Smooth muscle cell (in vitro differentiated cells): ENCODE measurements around the gene OGFR. TPM values are rescaled to one million over a fixed set of nuclear protein-coding genes. Genes with fewer than 3 reads are reported as not detected.

Experiments used
- DNase-seq: peaks from one replicate; lab custom pipeline; 2025; ENCODE audit not compliant: unreplicated experiment; lab: John Stamatoyannopoulos, UW
- H2AFZ ChIP-seq: fragments of 200-600 bp; sonication (generic); 2 replicates; pipeline ENCODE4 v1.6.0; 2016; ENCODE audit warnings: antibody characterized with exemption, low read depth, mild to moderate bottlenecking
- H3F3A ChIP-seq: fragments of 200-600 bp; sonication (generic); 2 replicates; pipeline ENCODE4 v1.6.0; 2017; ENCODE audit warnings: antibody characterized with exemption, low read depth
- H3K27ac ChIP-seq: fragments of 200-600 bp; sonication (generic); 2 replicates; pipeline ENCODE4 v1.5.1; 2016; ENCODE audit warnings: low read depth, mild to moderate bottlenecking
- H3K27me3 ChIP-seq: fragments of 200-600 bp; sonication (generic); 2 replicates; pipeline ENCODE4 v1.6.1; 2016; ENCODE audit warnings: low read depth, mild to moderate bottlenecking
- H3K36me3 ChIP-seq: fragments of 200-600 bp; sonication (generic); 2 replicates; pipeline ENCODE4 v1.5.1; 2016; ENCODE audit warnings: low read depth
- H3K4me1 ChIP-seq: fragments of 200-600 bp; sonication (generic); 2 replicates; pipeline ENCODE4 v1.5.1; 2016; ENCODE audit warnings: low read depth
- H3K4me2 ChIP-seq: fragments of 200-600 bp; sonication (generic); 2 replicates; pipeline ENCODE4 v1.6.0; 2016; ENCODE audit warnings: mild to moderate bottlenecking
- H3K4me3 ChIP-seq: fragments of 200-600 bp; sonication (generic); 2 replicates; pipeline ENCODE4 v1.5.1; 2016; ENCODE audit warnings: mild to moderate bottlenecking
- H3K79me2 ChIP-seq: fragments of 200-600 bp; sonication (generic); 2 replicates; pipeline ENCODE4 v1.6.0; 2016; ENCODE audit warnings: low read depth, mild to moderate bottlenecking
- H3K9ac ChIP-seq: fragments of 200-600 bp; sonication (generic); 2 replicates; pipeline ENCODE4 v1.6.0; 2016; ENCODE audit warnings: low read depth
- H3K9me3 ChIP-seq: fragments of 200-600 bp; sonication (generic); replicated peaks from 2 replicates; pipeline ENCODE4 v1.5.1; 2016; ENCODE audit warnings: low read depth
- H4K20me1 ChIP-seq: fragments of 200-600 bp; sonication (generic); 2 replicates; pipeline ENCODE4 v1.6.0; 2016; ENCODE audit warnings: low read depth
- WGBS: methylation state at CpG from one replicate; pipeline ENCODE4 v1.1.7; 2016; ENCODE audit warnings: low lambda C conversion rate; 5-methylcytosine and 5-hydroxymethylcytosine counted together
- polyA plus RNA-seq: library from polyadenylated mRNA; unstranded; fragments of >200 nt; fragmentation: Nextera tagmentation; extraction: Ambion mirVana; gene quantifications from 2 replicates; pipeline ENCODE4 v1.2.1, GENCODE V29; 2016
- total RNA-seq: library from RNA; depleted of rRNA; stranded (reverse); fragments of >200 nt; gene quantifications from 2 replicates; pipeline ENCODE4 v1.2.3, GENCODE V29; 2014
- TF ChIP-seq, protein P1 (sequence below): fragments of 200-600 bp; sonication (generic); IDR thresholded peaks from 2 replicates; pipeline ENCODE4 v1.5.1; 2017; ENCODE audit warnings: borderline replicate concordance, mild to moderate bottlenecking, antibody characterized with exemption; ENCODE audit not compliant: insufficient read depth, poor library complexity, severe bottlenecking

The OGFR gene
- total and polyA plus RNA-seq, 2 experiments from 2014 or later = 24.4 to 53.2 TPM

DNA sequence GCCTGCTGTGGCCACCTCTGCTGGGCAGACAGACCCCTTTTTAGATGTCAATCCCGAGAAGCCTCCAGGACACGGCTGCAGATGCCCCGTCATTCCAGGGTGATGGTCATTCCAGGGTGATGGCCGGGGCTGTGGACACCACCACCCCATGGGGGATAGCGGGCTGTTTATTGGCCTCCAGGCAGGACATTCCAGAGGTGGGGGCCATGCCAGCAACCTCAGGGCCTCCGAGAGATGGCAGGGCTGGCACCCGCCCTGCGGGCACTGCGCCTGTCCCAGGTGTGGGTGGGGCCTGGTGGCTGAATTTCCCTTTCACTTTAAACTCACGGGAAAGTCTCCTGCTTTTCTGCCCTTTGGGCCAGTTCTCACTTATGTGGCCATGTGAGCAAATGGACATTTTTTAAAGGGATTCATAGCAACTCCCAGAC is 26.7 kb downstream of the OGFR start:
- no peak overlapping the region for H3K27ac ChIP-seq
- no peaks in the 10 kb centered on the region for H3K36me3 ChIP-seq
- no peaks in the 10 kb centered on the region for H3K4me1 ChIP-seq
- TF ChIP-seq, protein P1, sequence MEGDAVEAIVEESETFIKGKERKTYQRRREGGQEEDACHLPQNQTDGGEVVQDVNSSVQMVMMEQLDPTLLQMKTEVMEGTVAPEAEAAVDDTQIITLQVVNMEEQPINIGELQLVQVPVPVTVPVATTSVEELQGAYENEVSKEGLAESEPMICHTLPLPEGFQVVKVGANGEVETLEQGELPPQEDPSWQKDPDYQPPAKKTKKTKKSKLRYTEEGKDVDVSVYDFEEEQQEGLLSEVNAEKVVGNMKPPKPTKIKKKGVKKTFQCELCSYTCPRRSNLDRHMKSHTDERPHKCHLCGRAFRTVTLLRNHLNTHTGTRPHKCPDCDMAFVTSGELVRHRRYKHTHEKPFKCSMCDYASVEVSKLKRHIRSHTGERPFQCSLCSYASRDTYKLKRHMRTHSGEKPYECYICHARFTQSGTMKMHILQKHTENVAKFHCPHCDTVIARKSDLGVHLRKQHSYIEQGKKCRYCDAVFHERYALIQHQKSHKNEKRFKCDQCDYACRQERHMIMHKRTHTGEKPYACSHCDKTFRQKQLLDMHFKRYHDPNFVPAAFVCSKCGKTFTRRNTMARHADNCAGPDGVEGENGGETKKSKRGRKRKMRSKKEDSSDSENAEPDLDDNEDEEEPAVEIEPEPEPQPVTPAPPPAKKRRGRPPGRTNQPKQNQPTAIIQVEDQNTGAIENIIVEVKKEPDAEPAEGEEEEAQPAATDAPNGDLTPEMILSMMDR = no peak
- no peak overlapping the region for H2AFZ ChIP-seq
- H3K4me3 ChIP-seq = no peak overlapping the region
- no peak overlapping the region for H3K9ac ChIP-seq
- H3F3A ChIP-seq = no peaks in the 10 kb centered on the region
- H3K4me2 ChIP-seq = no peak overlapping the region
- WGBS = 89% methylated on average over 10 of the region's 10 CpGs
- H3K79me2 ChIP-seq = no peaks in the 10 kb centered on the region
- no peak for DNase-seq
- H3K9me3 ChIP-seq = no peaks in the 10 kb centered on the region
- H4K20me1 ChIP-seq = no peaks in the 10 kb centered on the region
- no peaks in the 10 kb centered on the region for H3K27me3 ChIP-seq

DNA sequence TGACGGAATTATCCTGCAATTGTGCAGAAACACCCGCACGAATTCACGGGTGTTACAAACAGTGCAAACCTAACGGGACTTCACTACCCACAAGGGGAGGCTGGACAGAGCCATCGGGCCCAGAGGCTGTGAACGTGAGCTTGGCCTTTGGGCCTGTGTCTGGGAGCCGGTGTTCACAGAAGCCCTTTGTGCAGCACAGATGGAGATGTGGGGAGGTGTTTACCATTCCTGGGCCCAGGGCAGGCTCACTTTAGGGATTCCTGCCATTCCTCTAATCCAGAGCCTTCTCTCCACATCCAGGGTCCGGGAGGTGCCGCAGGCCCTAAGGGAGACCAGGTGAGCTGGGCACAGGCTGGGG is 27.2 kb downstream of the OGFR start:
- 85% methylated on average over 10 of the region's 10 CpGs for WGBS
- H3F3A ChIP-seq = no peaks in the 10 kb centered on the region
- H3K9ac ChIP-seq = no peak overlapping the region
- no peak overlapping the region for H3K4me3 ChIP-seq
- no peak overlapping the region for H3K27ac ChIP-seq
- TF ChIP-seq, protein P1 = no peak
- no peaks in the 10 kb centered on the region for H3K27me3 ChIP-seq
- no peaks in the 10 kb centered on the region for H4K20me1 ChIP-seq
- H3K4me1 ChIP-seq = no peaks in the 10 kb centered on the region
- no peak overlapping the region for H2AFZ ChIP-seq
- H3K36me3 ChIP-seq = no peaks in the 10 kb centered on the region
- H3K9me3 ChIP-seq = no peaks in the 10 kb centered on the region
- H3K79me2 ChIP-seq = no peaks in the 10 kb centered on the region
- DNase-seq = no peak
- H3K4me2 ChIP-seq = no peak overlapping the region

- Histone ChIP-seq H3K27me3 (no peaks in the 10 kb centered on the region), H3K79me2 (no peaks in the 10 kb centered on the region), H3K4me3 (no peak overlapping the region), H3K9ac (no peak overlapping the region), H3K36me3 (no peaks in the 10 kb centered on the region), H3K27ac (no peak overlapping the region), H3K4me2 (no peak overlapping the region), H2AFZ (no peak overlapping the region), H3F3A (no peaks in the 10 kb centered on the region), H4K20me1 (no peaks in the 10 kb centered on the region), H3K4me1 (no peaks in the 10 kb centered on the region), H3K9me3 (no peaks in the 10 kb centered on the region)
- TF ChIP-seq, protein P1 = no peak
- no peak for DNase-seq
- WGBS = 73% methylated on average over 21 of the region's 22 CpGs
Measured at GRCh38 chr20:62832212-62832922, 27.7 kb downstream of the OGFR start.

- H3K36me3 ChIP-seq = no peaks in the 10 kb centered on the region
- no peak overlapping the region for H3K4me3 ChIP-seq
- no peak overlapping the region for H3K27ac ChIP-seq
- no peaks in the 10 kb centered on the region for H3K9me3 ChIP-seq
- H3K27me3 ChIP-seq = no peaks in the 10 kb centered on the region
- TF ChIP-seq, protein P1 = no peak
- H3K4me1 ChIP-seq = no peaks in the 10 kb centered on the region
- H3F3A ChIP-seq = no peaks in the 10 kb centered on the region
- H2AFZ ChIP-seq = no peak overlapping the region
- H4K20me1 ChIP-seq = no peaks in the 10 kb centered on the region
- H3K4me2 ChIP-seq = no peak overlapping the region
- DNase-seq = no peak
- WGBS = 93% methylated on average over 14 of the region's 14 CpGs
- no peaks in the 10 kb centered on the region for H3K79me2 ChIP-seq
- no peak overlapping the region for H3K9ac ChIP-seq
Measured at GRCh38 chr20:62832951-62833391, 28.3 kb downstream of the OGFR start.
